Mesenchymal stem cell (in vitro differentiated cells and primary cell): ENCODE data around the gene SLC38A8.

Experiments used
- DNase-seq: peaks from one replicate; pipeline ENCODE4 v3.0.0-alpha.2; 2013
- H2AFZ ChIP-seq: one replicate; pipeline ENCODE4 v1.6.1; 2013; ENCODE audit warnings: low read depth, mild to moderate bottlenecking, control low read depth, inconsistent platforms, low read length, moderate library complexity
- H2AK5ac ChIP-seq: 2 replicates; pipeline ENCODE4 v1.6.1; 2013; ENCODE audit warnings: low read length, moderate library complexity, mild to moderate bottlenecking, inconsistent platforms; ENCODE audit not compliant: severe bottlenecking
- H2BK120ac ChIP-seq: one replicate; pipeline ENCODE4 v1.6.1; 2013; ENCODE audit warnings: low read depth, mild to moderate bottlenecking, inconsistent platforms, low read length, moderate library complexity
- H2BK12ac ChIP-seq, 2 experiments: one replicate each; pipeline ENCODE4 v1.6.1; 2013; ENCODE audit warnings: inconsistent platforms in 2 of 2, low read length in 2 of 2, mild to moderate bottlenecking in 2 of 2, moderate library complexity in 2 of 2, control low read depth in 1 of 2
- H2BK15ac ChIP-seq: one replicate; pipeline ENCODE4 v1.6.1; 2013; ENCODE audit warnings: mild to moderate bottlenecking, low read depth, inconsistent platforms; ENCODE audit not compliant: poor library complexity, severe bottlenecking
- H2BK5ac ChIP-seq: 2 replicates; pipeline ENCODE4 v1.6.1; 2013; ENCODE audit warnings: low read depth, mild to moderate bottlenecking, low read length, control low read depth, inconsistent platforms; ENCODE audit not compliant: poor library complexity, severe bottlenecking
- H3K14ac ChIP-seq, 2 experiments: one replicate each; pipeline ENCODE4 v1.6.1; 2013; ENCODE audit warnings: inconsistent platforms in 2 of 2, low read length in 2 of 2, control low read depth in 1 of 2, mild to moderate bottlenecking in 1 of 2, moderate library complexity in 1 of 2
- H3K18ac ChIP-seq, 2 experiments: one replicate each; pipeline ENCODE4 v1.6.1; 2013; ENCODE audit warnings: inconsistent platforms in 2 of 2, low read length in 2 of 2, control low read depth in 1 of 2, low read depth in 1 of 2, mild to moderate bottlenecking in 1 of 2
- H3K23ac ChIP-seq, 2 experiments: one replicate each; pipeline ENCODE4 v1.6.1; 2013; ENCODE audit warnings: inconsistent platforms in 2 of 2, low read length in 2 of 2, mild to moderate bottlenecking in 2 of 2, moderate library complexity in 2 of 2, control low read depth in 1 of 2
- H3K27ac ChIP-seq: 2 replicates; pipeline ENCODE4 v1.5.1; 2013; ENCODE audit warnings: mild to moderate bottlenecking, moderate library complexity, low read length, control low read depth, inconsistent platforms; ENCODE audit not compliant: poor library complexity, severe bottlenecking
- H3K27me3 ChIP-seq, 2 experiments: 2 replicates each; pipeline versions ENCODE4 v1.6.1 to v1.7.0; 2013; ENCODE audit warnings: low read length in 2 of 2, mild to moderate bottlenecking in 2 of 2, moderate library complexity in 2 of 2, control low read depth in 1 of 2, inconsistent platforms in 1 of 2; ENCODE audit not compliant: control insufficient read depth in 1 of 2, insufficient read depth in 1 of 2
- H3K36me3 ChIP-seq, 2 experiments: 2 replicates each; pipeline versions ENCODE4 v1.6.1 to v1.7.0; 2013; ENCODE audit warnings: low read length in 2 of 2, control low read depth in 1 of 2, inconsistent platforms in 1 of 2, low read depth in 1 of 2, mild to moderate bottlenecking in 1 of 2; ENCODE audit not compliant: insufficient read depth in 2 of 2, control insufficient read depth in 1 of 2
- H3K4ac ChIP-seq, 2 experiments: one replicate each; pipeline ENCODE4 v1.6.1; 2013; ENCODE audit warnings: inconsistent platforms in 2 of 2, low read length in 2 of 2, mild to moderate bottlenecking in 2 of 2, moderate library complexity in 2 of 2, control low read depth in 1 of 2, low read depth in 1 of 2
- H3K4me1 ChIP-seq: 2 replicates; pipeline ENCODE4 v1.6.1; 2013; ENCODE audit warnings: low read depth, low read length, control low read depth; ENCODE audit not compliant: control insufficient read depth, insufficient read depth
- H3K4me2 ChIP-seq: 2 replicates; pipeline ENCODE4 v1.6.1; 2013; ENCODE audit warnings: low read length, mild to moderate bottlenecking, inconsistent platforms; ENCODE audit not compliant: poor library complexity, severe bottlenecking
- H3K4me3 ChIP-seq, 2 experiments: 2 replicates each; pipeline versions ENCODE4 v1.5.1 to v1.7.0; 2013; ENCODE audit warnings: low read length in 2 of 2, mild to moderate bottlenecking in 2 of 2, control low read depth in 1 of 2, low read depth in 1 of 2; ENCODE audit not compliant: insufficient read depth in 1 of 2
- H3K79me1 ChIP-seq: replicated peaks from 2 replicates; pipeline ENCODE4 v1.6.1; 2013; ENCODE audit warnings: mild to moderate bottlenecking, control low read depth, low read length, inconsistent platforms; ENCODE audit not compliant: poor library complexity, severe bottlenecking
- H3K9ac ChIP-seq: 2 replicates; pipeline ENCODE4 v1.7.0; 2013; ENCODE audit warnings: mild to moderate bottlenecking, low read length, moderate library complexity
- H3K9me3 ChIP-seq: 2 replicates; pipeline ENCODE4 v1.7.0; 2013; ENCODE audit warnings: mild to moderate bottlenecking, low read length; ENCODE audit not compliant: control insufficient read depth
- H4K8ac ChIP-seq: one replicate; pipeline ENCODE4 v1.6.1; 2013; ENCODE audit warnings: inconsistent platforms, mild to moderate bottlenecking, low read length, moderate library complexity
- H4K91ac ChIP-seq: one replicate; pipeline ENCODE4 v1.6.1; 2013; ENCODE audit warnings: mild to moderate bottlenecking, low read length, inconsistent platforms
- WGBS: methylation state at CpG from one replicate; pipeline ENCODE4 v1.1.7; 2013; ENCODE audit warnings: mixed read lengths; 5-methylcytosine and 5-hydroxymethylcytosine counted together

SLC38A8 gene

GRCh38 chr16:84047206-84047605, 4.6 kb upstream of the SLC38A8 start:
- Histone ChIP-seq H3K36me3 (peaks cover 38 to 44% of the 10 kb centered on the region in 2 experiments), H2AK5ac (no peak overlapping the region), H3K27me3 (peaks cover 23 to 29% of the 10 kb centered on the region in 2 experiments), H3K4me3 (no peak overlapping the region), H3K4ac (no peak overlapping the region), H2AFZ (no peak overlapping the region), H3K14ac (no peak overlapping the region), H4K91ac (no peak overlapping the region), H4K8ac (no peak overlapping the region), H3K9ac (no peak overlapping the region), H3K79me1 (peaks cover 5% of the 10 kb centered on the region), H3K27ac (no peak overlapping the region), H3K18ac (no peak overlapping the region), H3K4me1 (peaks cover 4% of the 10 kb centered on the region), H3K4me2 (no peak overlapping the region), H2BK5ac (no peak overlapping the region), H3K23ac (no peak overlapping the region), H2BK12ac (no peak overlapping the region), H2BK15ac (no peak overlapping the region), H2BK120ac (no peak overlapping the region), H3K9me3 (no peaks in the 10 kb centered on the region)
- WGBS = 95% methylated on average over 6 of the region's 6 CpGs
- DNase-seq = no peak

- H3K9ac ChIP-seq = no peak overlapping the region
- H4K91ac ChIP-seq = no peak overlapping the region
- H3K4ac ChIP-seq = no peak overlapping the region
- H3K36me3 ChIP-seq = peaks cover 35 to 36% of the 10 kb centered on the region in 2 experiments
- no peak overlapping the region for H2BK12ac ChIP-seq
- no peak overlapping the region for H2BK120ac ChIP-seq
- 96% methylated on average over 19 of the region's 19 CpGs for WGBS
- no peak overlapping the region for H2BK5ac ChIP-seq
- H4K8ac ChIP-seq = no peak overlapping the region
- H3K4me2 ChIP-seq = no peak overlapping the region
- no peaks in the 10 kb centered on the region for H3K9me3 ChIP-seq
- H3K27me3 ChIP-seq = peaks cover 30 to 36% of the 10 kb centered on the region in 2 experiments
- H3K27ac ChIP-seq = no peak overlapping the region
- H2AFZ ChIP-seq = no peak overlapping the region
- no peak overlapping the region for H3K4me3 ChIP-seq
- peaks cover 4% of the 10 kb centered on the region for H3K4me1 ChIP-seq
- H2BK15ac ChIP-seq = no peak overlapping the region
- H3K18ac ChIP-seq = no peak overlapping the region
- no peak overlapping the region for H3K14ac ChIP-seq
- no peak overlapping the region for H3K23ac ChIP-seq
- no peak overlapping the region for H2AK5ac ChIP-seq
- no peak for DNase-seq
- H3K79me1 ChIP-seq = peaks cover 4% of the 10 kb centered on the region
Observed at GRCh38 chr16:84045818-84046470, 3.3 kb upstream of the SLC38A8 start.

DNA sequence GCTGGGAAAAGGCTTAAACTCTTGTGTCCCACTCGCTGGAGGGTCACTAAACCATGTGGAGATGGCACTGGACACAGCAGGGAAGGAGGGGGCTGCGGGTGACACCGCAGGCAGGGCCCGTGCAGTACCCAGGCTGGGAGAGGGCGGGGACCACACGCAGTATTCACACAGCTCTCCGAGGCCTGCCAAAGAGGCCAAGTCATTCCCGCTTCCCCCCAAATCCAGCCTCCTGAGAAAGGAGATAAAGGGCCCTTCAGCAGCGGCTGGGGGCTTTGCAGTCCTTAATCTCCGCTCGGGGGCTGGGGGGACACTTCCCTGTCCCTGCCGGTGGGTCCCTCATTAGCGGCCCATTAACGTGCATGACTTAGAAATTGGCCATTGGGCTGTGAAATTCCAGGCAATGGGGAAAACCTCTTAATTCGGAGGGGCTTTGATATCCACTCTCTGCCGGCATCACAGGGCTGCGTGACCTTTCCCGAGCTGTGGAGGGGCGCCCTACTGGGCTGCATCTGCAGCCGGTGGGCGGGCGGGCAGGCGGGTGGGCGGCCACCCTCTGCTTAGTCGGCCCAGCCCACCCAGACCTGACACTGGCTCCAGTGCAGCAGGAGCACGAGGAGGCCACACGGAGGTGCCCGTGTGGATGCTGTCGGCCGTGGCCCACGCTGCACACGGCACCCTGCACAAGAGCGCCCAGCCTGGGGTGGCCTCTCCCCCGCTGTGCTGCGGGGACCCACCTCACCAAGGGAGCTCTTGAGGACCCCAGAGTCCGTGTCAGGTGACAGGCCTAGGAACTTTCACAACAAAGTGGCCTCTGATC, 2.6 kb upstream of the SLC38A8 start:
- Histone ChIP-seq H3K23ac (no peak overlapping the region), H3K27ac (no peak overlapping the region), H3K4me2 (no peak overlapping the region), H2BK12ac (no peak overlapping the region), H3K4me3 (no peak overlapping the region), H3K4ac (no peak overlapping the region), H3K14ac (no peak overlapping the region), H3K36me3 (peaks cover 30 to 32% of the 10 kb centered on the region in 2 experiments), H2AK5ac (no peak overlapping the region), H2BK15ac (no peak overlapping the region), H3K79me1 (peaks cover 3% of the 10 kb centered on the region), H3K9me3 (no peaks in the 10 kb centered on the region), H3K27me3 (peaks cover 38 to 41% of the 10 kb centered on the region in 2 experiments), H2BK120ac (no peak overlapping the region), H2AFZ (no peak overlapping the region), H3K18ac (no peak overlapping the region), H3K4me1 (peaks cover 4% of the 10 kb centered on the region), H4K8ac (no peak overlapping the region), H4K91ac (no peak overlapping the region), H2BK5ac (no peak overlapping the region), H3K9ac (no peak overlapping the region)
- WGBS = 71% methylated on average over 34 of the region's 36 CpGs
- DNase-seq = no peak

DNA sequence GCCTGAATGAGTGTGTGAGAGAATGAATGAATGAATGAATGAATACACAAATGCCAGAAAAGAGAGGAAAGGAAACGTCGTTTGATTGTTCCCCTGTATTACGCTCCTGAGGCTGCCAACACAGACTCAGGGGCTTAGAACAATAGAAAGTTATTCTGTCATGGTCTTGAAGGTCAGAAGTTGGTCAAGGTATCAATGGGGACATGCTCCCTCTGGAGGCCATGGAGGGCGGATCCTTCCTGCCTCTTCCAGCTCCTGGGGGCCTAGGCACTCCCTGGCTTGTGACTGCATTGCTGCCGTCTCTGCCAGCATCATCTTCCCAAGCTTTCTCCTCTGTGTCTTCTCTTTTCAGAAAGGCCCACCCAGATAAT, 1.5 kb upstream of the SLC38A8 start:
- DNase-seq = peak; percentile 38
- no peak overlapping the region for H3K27ac ChIP-seq
- H3K27me3 ChIP-seq = peaks cover 44 to 47% of the 10 kb centered on the region in 2 experiments
- no peak overlapping the region for H3K4me2 ChIP-seq
- 72% methylated on average over 5 of the region's 5 CpGs for WGBS
- no peak overlapping the region for H4K8ac ChIP-seq
- H2BK15ac ChIP-seq = no peak overlapping the region
- H3K9ac ChIP-seq = no peak overlapping the region
- no peaks in the 10 kb centered on the region for H3K9me3 ChIP-seq
- peaks cover 4% of the 10 kb centered on the region for H3K4me1 ChIP-seq
- H3K18ac ChIP-seq = no peak overlapping the region
- H3K79me1 ChIP-seq = no peaks in the 10 kb centered on the region
- no peak overlapping the region for H3K23ac ChIP-seq
- H2BK120ac ChIP-seq = no peak overlapping the region
- H3K4me3 ChIP-seq = no peak overlapping the region
- no peak overlapping the region for H2BK5ac ChIP-seq
- no peak overlapping the region for H2BK12ac ChIP-seq
- H3K4ac ChIP-seq = no peak overlapping the region
- peaks cover 19 to 21% of the 10 kb centered on the region in 2 experiments for H3K36me3 ChIP-seq
- no peak overlapping the region for H4K91ac ChIP-seq
- H3K14ac ChIP-seq = no peak overlapping the region
- no peak overlapping the region for H2AK5ac ChIP-seq
- no peak overlapping the region for H2AFZ ChIP-seq
